HepG2 (cell line): ENCODE measurements around the gene ZNF683. TPM values are rescaled to one million over a fixed set of nuclear protein-coding genes. Genes with fewer than 3 reads are reported as not detected.

Source experiments
- ATAC-seq: fragments of 200-7000 bp; cut with Tn5 transposase; 3 replicates; pipeline ENCODE4 v1.9.1; 2020; ENCODE audit warnings: mild to moderate bottlenecking, moderate library complexity
- BruUV-seq: library from RNA; stranded (reverse); fragments of 400-500 nt; replicated peaks from 2 replicates; lab custom pipeline; 2021; lab: Mats Ljungman, UMichigan
- CTCF ChIA-PET: fragments of 300-600 bp; formaldehyde crosslinking; extraction: SDS; loops from one replicate; lab custom pipeline; 2021; ENCODE audit warnings: low total read pairs, inconsistent platforms, low intra/inter-chr PET ratio; lab: Yijun Ruan, JAX
- POLR2A ChIA-PET: fragments of 350-600 bp; sonication (Branson Sonifier 250); formaldehyde crosslinking; loops from one replicate; lab custom pipeline; 2020; ENCODE audit warnings: antibody characterized with exemption, inconsistent platforms; lab: Yijun Ruan, JAX
- DNase-seq: peaks from one replicate; pipeline ENCODE4 v3.0.0-alpha.2; 2015; ENCODE audit warnings: low spot score
- FAIRE-seq: peaks from 3 replicates; lab custom pipeline; 2011; peaks lifted over from hg19 to GRCh38; lab: Jason Lieb, UNC
- H2AFZ ChIP-seq: one replicate; pipeline ENCODE4 v1.6.1; 2011; ENCODE audit warnings: low read length, inconsistent platforms
- H3K27ac ChIP-seq: fragments of 300-600 bp; 3 replicates; pipeline ENCODE4 v1.8.0; 2011; ENCODE audit warnings: mixed run types, mild to moderate bottlenecking, mixed read lengths, low read length, inconsistent platforms; ENCODE audit not compliant: insufficient read depth; ENCODE audit errors: extremely low read length
- H3K27me3 ChIP-seq, 2 experiments: fragments of 200-600 bp in 1 of 2; 2 replicates in 1 of 2; 3 replicates in 1 of 2; pipeline versions ENCODE4 v1.6.0 to v1.8.0; 2011; ENCODE audit warnings: low read length in 2 of 2, mild to moderate bottlenecking in 2 of 2, moderate library complexity in 2 of 2, inconsistent platforms in 1 of 2; ENCODE audit not compliant: insufficient read depth in 2 of 2, control insufficient read depth in 1 of 2
- H3K36me3 ChIP-seq, 2 experiments: fragments of 200-600 bp in 1 of 2; replicated peaks in 1 of 2; 2 replicates in 1 of 2; 3 replicates in 1 of 2; pipeline versions ENCODE4 v1.5.1 to v1.8.0; 2011; ENCODE audit warnings: low read length in 2 of 2, inconsistent platforms in 1 of 2; ENCODE audit not compliant: insufficient read depth in 2 of 2, control insufficient read depth in 1 of 2
- H3K4me1 ChIP-seq: 2 replicates; pipeline ENCODE4 v1.5.1; 2012; ENCODE audit warnings: low read length, inconsistent platforms; ENCODE audit not compliant: insufficient read depth
- H3K4me2 ChIP-seq: 2 replicates; pipeline ENCODE4 v1.6.0; 2011; ENCODE audit warnings: low read depth, low read length, inconsistent platforms
- H3K4me3 ChIP-seq, 3 experiments: fragments of 200-600 bp in 1 of 3; sonication (generic), shearing (Covaris generic) in 1 of 3; replicated peaks in 1 of 3; 2 replicates each; pipeline ENCODE4 v1.5.1; 2011 to 2016; ENCODE audit warnings: low read length in 3 of 3, inconsistent platforms in 2 of 3, low read depth in 2 of 3, mild to moderate bottlenecking in 2 of 3, control low read depth in 1 of 3, mixed read lengths in 1 of 3; ENCODE audit not compliant: insufficient read depth in 1 of 3
- H3K79me2 ChIP-seq: one replicate; pipeline ENCODE4 v1.6.1; 2011; ENCODE audit warnings: low read length, inconsistent platforms; ENCODE audit not compliant: insufficient read depth
- H3K9ac ChIP-seq: 2 replicates; pipeline ENCODE4 v1.6.0; 2011; ENCODE audit warnings: mild to moderate bottlenecking, low read depth, low read length, inconsistent platforms; ENCODE audit not compliant: insufficient read depth
- H3K9me3 ChIP-seq: 2 replicates; pipeline ENCODE4 v1.5.1; 2012; ENCODE audit warnings: mild to moderate bottlenecking, low read length
- H4K20me1 ChIP-seq: 2 replicates; pipeline ENCODE4 v1.6.0; 2011; ENCODE audit warnings: inconsistent platforms, mild to moderate bottlenecking, low read length, moderate library complexity; ENCODE audit not compliant: insufficient read depth
- CEBPB ChIP-seq: IDR thresholded peaks from 2 replicates; pipeline ENCODE4 v1.6.1; 2011; ENCODE audit warnings: low read depth, low read length, improper control_type of control experiment, borderline replicate concordance
- EEA1 ChIP-seq: sonication (generic); formaldehyde crosslinking; IDR thresholded peaks from 2 replicates; pipeline ENCODE4 v1.5.1; 2020; ENCODE audit warnings: mild to moderate bottlenecking, missing genetic modification reagents, borderline replicate concordance
- HNRNPL ChIP-seq: fragments of 200-400 bp; formaldehyde crosslinking; IDR thresholded peaks from 2 replicates; pipeline ENCODE4 v1.6.1; 2017; ENCODE audit warnings: mild to moderate bottlenecking, low read depth, low read length
- JUNB ChIP-seq: sonication (generic); formaldehyde crosslinking; IDR thresholded peaks from 2 replicates; pipeline ENCODE4 v1.8.0; 2022; ENCODE audit warnings: missing genetic modification reagents, mild to moderate bottlenecking, borderline replicate concordance
- KDM3A ChIP-seq: IDR thresholded peaks from 2 replicates; pipeline ENCODE4 v1.6.1; 2018; ENCODE audit warnings: low read depth, missing compliant biosample characterization
- KDM5B ChIP-seq: sonication (generic); formaldehyde crosslinking; IDR thresholded peaks from 2 replicates; pipeline ENCODE4 v1.4.0; 2020; ENCODE audit warnings: missing genetic modification reagents, mild to moderate bottlenecking, borderline replicate concordance
- MAZ ChIP-seq, 2 experiments: sonication (generic) in 1 of 2; formaldehyde crosslinking in 1 of 2; IDR thresholded peaks; 2 replicates each; pipeline versions ENCODE4 v1.5.0 to v1.6.1; 2012 to 2020; ENCODE audit warnings: low read depth in 2 of 2, mild to moderate bottlenecking in 2 of 2, borderline replicate concordance in 1 of 2, improper control_type of control experiment in 1 of 2, low read length in 1 of 2, missing genetic modification reagents in 1 of 2, moderate library complexity in 1 of 2
- MXD4 ChIP-seq: IDR thresholded peaks from 2 replicates; pipeline ENCODE4 v1.6.1; 2016; ENCODE audit warnings: mild to moderate bottlenecking, missing biosample characterization, missing genetic modification reagents
- TGIF2 ChIP-seq: IDR thresholded peaks from 2 replicates; pipeline ENCODE4 v1.6.1; 2016; ENCODE audit warnings: control low read depth, missing compliant biosample characterization
- ZNF292 ChIP-seq: sonication (generic); formaldehyde crosslinking; IDR thresholded peaks from 2 replicates; pipeline ENCODE4 v1.8.1; 2022; ENCODE audit warnings: mild to moderate bottlenecking, low read depth, missing genetic modification reagents, borderline replicate concordance
- ZNF343 ChIP-seq: sonication (generic); formaldehyde crosslinking; IDR thresholded peaks from 2 replicates; pipeline ENCODE4 v1.4.0; 2020; ENCODE audit warnings: mild to moderate bottlenecking, missing genetic modification reagents
- ZNF660 ChIP-seq: sonication (generic); formaldehyde crosslinking; IDR thresholded peaks from 2 replicates; pipeline ENCODE4 v1.5.1; 2020; ENCODE audit warnings: mild to moderate bottlenecking, low read depth, missing genetic modification reagents, borderline replicate concordance
- WGBS: methylation state at CpG from one replicate; pipeline ENCODE4 v1.1.6; 2017; ENCODE audit warnings: low lambda C conversion rate; 5-methylcytosine and 5-hydroxymethylcytosine counted together
- in situ Hi-C: cut with HindIII; loops from 2 replicates; pipeline ENCODE4 v1.10.0; 2017; ENCODE audit warnings: low pct_unique_long_range_greater_than_20kb; ENCODE audit not compliant: extremely low pct_ligation_motif_present
- intact Hi-C: fragments of 100-400 bp; cut with micrococcal nuclease; formaldehyde crosslinking; loops from one replicate; pipeline ENCODE4 v1.10.0; 2022; ENCODE audit not compliant: unreplicated experiment
- polyA plus RNA-seq, 8 experiments: library from polyadenylated mRNA; depleted of rRNA in 3 of 8; stranded (reverse) in 7 of 8; unstranded in 1 of 8; fragments of >200 nt; fragmentation: Illumina TruSeq in 4 of 8; extraction: Trizol in 4 of 8; gene quantifications; 2 replicates each; pipeline versions ENCODE4 v1.2.1 to v1.2.3, GENCODE V29; 2011 to 2016; ENCODE audit warnings: low read depth in 4 of 8, missing spikeins in 1 of 8, mixed read lengths in 1 of 8; ENCODE audit not compliant: insufficient read depth in 1 of 8
- total RNA-seq, 5 experiments: library from RNA; depleted of rRNA; stranded (reverse); fragments of >200 nt; fragmentation: Illumina TruSeq; extraction: Trizol; gene quantifications; 2 replicates each; pipeline ENCODE4 v1.2.3, GENCODE V29; 2016; ENCODE audit warnings: low read depth in 1 of 5
- TF ChIP-seq, protein P1 (sequence below): IDR thresholded peaks from 2 replicates; pipeline ENCODE4 v1.6.1; 2016
- TF ChIP-seq, protein P2 (sequence below): sonication (generic); formaldehyde crosslinking; IDR thresholded peaks from 2 replicates; pipeline ENCODE4 v1.4.0; 2020; ENCODE audit warnings: mild to moderate bottlenecking, missing genetic modification reagents
- TF ChIP-seq, protein P3 (sequence below): sonication (generic); formaldehyde crosslinking; IDR thresholded peaks from 2 replicates; pipeline ENCODE4 v1.8.0; 2022; ENCODE audit warnings: mild to moderate bottlenecking, missing genetic modification reagents, borderline replicate concordance

Gene ZNF683
- total and polyA plus RNA-seq, 2 of the 13 experiments (the other 11 are each of a cell fraction or from before 2014, with no cell fraction given) = not detected

DNA sequence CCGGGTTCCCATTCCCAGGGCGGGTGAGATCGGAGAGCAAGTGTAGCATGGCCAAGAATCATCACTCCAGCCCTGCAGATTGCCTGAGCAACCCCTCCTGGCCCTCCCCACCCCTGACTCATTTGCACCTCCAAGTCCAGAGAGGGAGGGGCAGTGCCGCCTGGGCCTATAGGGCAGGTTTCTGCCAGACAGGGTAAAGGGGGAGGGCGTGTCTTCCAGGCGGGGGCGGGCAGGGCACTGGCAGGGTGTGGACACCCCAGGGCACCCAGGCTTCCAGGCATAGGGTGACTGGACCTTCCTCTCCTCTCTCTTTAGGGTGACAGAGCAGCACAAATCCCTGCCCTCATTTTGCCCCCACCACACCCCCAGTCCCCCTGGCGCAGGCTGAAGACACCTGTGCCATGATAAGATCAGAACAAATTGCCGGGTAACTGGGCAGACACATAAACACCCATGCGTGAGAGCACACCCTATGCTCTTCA lies 15.4 kb downstream of the ZNF683 start:
- ATAC-seq = no peak
- in situ Hi-C loops = no loop called here
- FAIRE-seq = no peak
- Histone ChIP-seq H3K9ac (no peak overlapping the region), H3K79me2 (peaks cover 2% of the 10 kb centered on the region), H3K4me3 (no peak overlapping the region), H2AFZ (no peak overlapping the region), H3K4me1 (peaks cover 88% of the 10 kb centered on the region), H3K9me3 (no peaks in the 10 kb centered on the region), H4K20me1 (no peaks in the 10 kb centered on the region), H3K27ac (peak overlapping the region; percentile 48), H3K27me3 (no peaks in the 10 kb centered on the region), H3K36me3 (no peaks in the 10 kb centered on the region), H3K4me2 (no peak overlapping the region)
- no TSS peak for BruUV-seq
- WGBS = 77% methylated on average over 5 of the region's 10 CpGs
- intact Hi-C loops = no loop called here
- no peak for TF ChIP-seq HNRNPL
- TF ChIP-seq CEBPB = no peak
- TF ChIP-seq KDM3A (CRISPR knock-in tag) = no peak
- no peak for TF ChIP-seq ZNF292 (CRISPR knock-in tag)
- TF ChIP-seq, protein P1, sequence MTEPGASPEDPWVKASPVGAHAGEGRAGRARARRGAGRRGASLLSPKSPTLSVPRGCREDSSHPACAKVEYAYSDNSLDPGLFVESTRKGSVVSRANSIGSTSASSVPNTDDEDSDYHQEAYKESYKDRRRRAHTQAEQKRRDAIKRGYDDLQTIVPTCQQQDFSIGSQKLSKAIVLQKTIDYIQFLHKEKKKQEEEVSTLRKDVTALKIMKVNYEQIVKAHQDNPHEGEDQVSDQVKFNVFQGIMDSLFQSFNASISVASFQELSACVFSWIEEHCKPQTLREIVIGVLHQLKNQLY = no peak
- no peak for TF ChIP-seq ZNF660 (CRISPR knock-in tag)
- no peak for TF ChIP-seq JUNB (CRISPR knock-in tag)
- no peak for TF ChIP-seq ZNF343 (CRISPR knock-in tag)
- TF ChIP-seq MAZ (IDR thresholded peaks at IDR 0.05; ENCODE audit: borderline replicate concordance, low read depth, low read length) = no peak
- TF ChIP-seq MAZ (CRISPR knock-in tag; IDR thresholded peaks at IDR 0.05; ENCODE audit: low read depth) = no peak
- TF ChIP-seq MXD4 (CRISPR knock-in tag) = no peak
- TF ChIP-seq TGIF2 (CRISPR knock-in tag) = no peak
- TF ChIP-seq, protein P2, sequence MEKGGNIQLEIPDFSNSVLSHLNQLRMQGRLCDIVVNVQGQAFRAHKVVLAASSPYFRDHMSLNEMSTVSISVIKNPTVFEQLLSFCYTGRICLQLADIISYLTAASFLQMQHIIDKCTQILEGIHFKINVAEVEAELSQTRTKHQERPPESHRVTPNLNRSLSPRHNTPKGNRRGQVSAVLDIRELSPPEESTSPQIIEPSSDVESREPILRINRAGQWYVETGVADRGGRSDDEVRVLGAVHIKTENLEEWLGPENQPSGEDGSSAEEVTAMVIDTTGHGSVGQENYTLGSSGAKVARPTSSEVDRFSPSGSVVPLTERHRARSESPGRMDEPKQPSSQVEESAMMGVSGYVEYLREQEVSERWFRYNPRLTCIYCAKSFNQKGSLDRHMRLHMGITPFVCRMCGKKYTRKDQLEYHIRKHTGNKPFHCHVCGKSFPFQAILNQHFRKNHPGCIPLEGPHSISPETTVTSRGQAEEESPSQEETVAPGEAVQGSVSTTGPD (CRISPR knock-in tag) = no peak
- TF ChIP-seq, protein P3, sequence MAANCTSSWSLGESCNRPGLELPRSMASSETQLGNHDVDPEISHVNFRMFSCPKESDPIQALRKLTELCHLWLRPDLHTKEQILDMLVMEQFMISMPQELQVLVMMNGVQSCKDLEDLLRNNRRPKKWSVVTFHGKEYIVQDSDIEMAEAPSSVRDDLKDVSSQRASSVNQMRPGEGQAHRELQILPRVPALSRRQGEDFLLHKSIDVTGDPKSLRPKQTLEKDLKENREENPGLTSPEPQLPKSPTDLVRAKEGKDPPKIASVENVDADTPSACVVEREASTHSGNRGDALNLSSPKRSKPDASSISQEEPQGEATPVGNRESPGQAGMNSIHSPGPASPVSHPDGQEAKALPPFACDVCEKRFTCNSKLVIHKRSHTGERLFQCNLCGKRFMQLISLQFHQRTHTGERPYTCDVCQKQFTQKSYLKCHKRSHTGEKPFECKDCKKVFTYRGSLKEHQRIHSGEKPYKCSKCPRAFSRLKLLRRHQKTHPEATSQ (CRISPR knock-in tag) = no peak
- no peak for TF ChIP-seq KDM5B (CRISPR knock-in tag)
- no peak for TF ChIP-seq EEA1 (CRISPR knock-in tag)
- ChIA-PET CTCF (no interaction called here), POLR2A (interaction anchor here (3.0 kb wide), 1 partner anchor 8 kb away, joined by 65 read pairs; no protein-coding TSS in a partner anchor)
- DNase-seq = no peak
